K562 (cell line): ENCODE data around the gene VN1R4.
A peak's percentile ranks its signal among the peaks of the same experiment; 100 is the strongest.

Source experiments
- CEBPZ ChIP-seq: fragments of 150-350 bp; IDR thresholded peaks from 2 replicates; pipeline ENCODE4 v1.6.1; 2014; ENCODE audit warnings: low read depth, mild to moderate bottlenecking, low read length, borderline replicate concordance
- EZH2 ChIP-seq: IDR thresholded peaks from 2 replicates; pipeline ENCODE4 v1.6.1; 2012; ENCODE audit warnings: low read depth, mild to moderate bottlenecking, inconsistent platforms, low read length, borderline replicate concordance
- MTA3 ChIP-seq: fragments of 450-650 bp; formaldehyde crosslinking; IDR thresholded peaks from 2 replicates; pipeline ENCODE4 v1.6.1; 2017; ENCODE audit warnings: mild to moderate bottlenecking, borderline replicate concordance
- RAD21 ChIP-seq, 2 experiments: fragments of 250-450 bp in 1 of 2; fragments of 450-650 bp in 1 of 2; sonication (Bioruptor Pico) in 1 of 2; formaldehyde crosslinking in 1 of 2; IDR thresholded peaks in 1 of 2; conservative IDR thresholded peaks in 1 of 2; 2 replicates each; pipeline versions ENCODE4 v1.4.0 to v1.8.0; 2020 to 2022; ENCODE audit warnings: mild to moderate bottlenecking in 2 of 2, moderate library complexity in 1 of 2
- RBFOX2 ChIP-seq: fragments of 200-400 bp; formaldehyde crosslinking; IDR thresholded peaks from 2 replicates; pipeline ENCODE4 v1.6.1; 2017; ENCODE audit warnings: low read depth, mild to moderate bottlenecking, low read length, moderate library complexity
- SMAD1 ChIP-seq: fragments of 150-350 bp; IDR thresholded peaks from 2 replicates; pipeline ENCODE4 v1.6.1; 2014; ENCODE audit warnings: low read length, low read depth; ENCODE audit not compliant: partially characterized antibody
- SMARCA5 ChIP-seq: fragments of 450-650 bp; IDR thresholded peaks from 2 replicates; pipeline ENCODE4 v1.6.1; 2016
- TAF1 ChIP-seq: IDR thresholded peaks from 2 replicates; pipeline ENCODE4 v1.6.1; 2011; ENCODE audit warnings: mild to moderate bottlenecking, low read length, moderate library complexity; ENCODE audit not compliant: insufficient read depth, control insufficient read depth, severe bottlenecking; ENCODE audit errors: extremely low read depth

DNA sequence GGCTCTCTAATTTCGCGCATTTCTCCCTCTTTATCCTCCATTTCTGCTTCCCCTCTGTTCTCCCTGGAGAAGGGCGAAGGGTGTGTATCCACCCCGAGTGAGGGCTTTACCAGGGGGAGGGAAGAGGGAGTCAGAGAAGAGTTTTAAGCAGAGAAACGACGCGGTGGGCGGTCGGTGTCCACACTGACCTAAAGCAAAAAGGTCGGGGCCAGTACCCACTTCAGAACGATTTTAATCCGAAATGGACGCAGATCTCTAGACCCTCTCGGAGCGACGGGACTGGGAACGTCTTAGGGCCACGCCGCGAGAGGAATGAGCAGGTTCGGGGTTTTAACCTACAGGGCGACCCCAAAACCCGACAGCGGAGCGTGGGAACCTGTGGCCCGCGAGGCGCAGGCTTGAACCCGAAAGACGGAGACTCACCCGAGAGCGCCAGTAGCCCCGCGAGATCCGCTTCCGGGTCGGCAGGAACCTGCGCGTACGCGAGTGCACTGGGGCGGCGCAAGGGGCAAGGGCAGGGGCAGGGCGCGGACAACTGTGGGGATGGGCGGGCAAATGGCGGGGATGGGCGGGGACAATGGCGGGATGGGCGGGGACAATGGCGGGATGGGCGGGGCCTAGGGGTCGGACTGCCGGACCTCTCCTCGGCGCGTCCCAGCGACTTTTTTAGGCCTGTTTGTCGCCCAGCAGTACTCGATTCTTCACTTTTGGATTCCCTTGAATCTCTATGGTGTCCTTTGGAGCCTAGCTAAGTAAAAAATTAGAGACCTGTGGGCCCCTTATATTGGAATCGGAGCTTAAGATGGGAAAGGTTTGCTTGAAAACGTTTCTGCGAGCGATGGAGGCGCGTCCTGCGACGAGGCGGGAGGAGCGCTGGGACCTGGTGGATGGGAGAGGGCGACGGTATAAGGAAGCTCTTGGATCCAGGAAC lies 12.8 kb downstream of the VN1R4 start, which contains the start of gene ZNF677:
- TF ChIP-seq TAF1 (no peak), EZH2 (no peak), CEBPZ (no peak), SMARCA5 (no peak), SMAD1 (no peak), MTA3 (no peak), RAD21 (CRISPR knock-in tag; conservative IDR thresholded peaks at IDR 0.05 in 1 of 2, IDR thresholded peaks at IDR 0.05 in 1 of 2) (no peak), RBFOX2 (peak; percentile 61; the same call in 1 of the 2 replicates)
